ENCODE results near the gene ANKRD9. TPM values are rescaled to one million over a fixed set of nuclear protein-coding genes. Genes with fewer than 3 reads are reported as not detected.

Gene ANKRD9
- total RNA-seq, 1 experiment from 2014 or later = 38.9 TPM

GRCh38 chr14:102499401-102500157, 10.0 kb downstream of the ANKRD9 start:
- no peak for DNase-seq (ENCODE audit: low read depth)

- no peak for DNase-seq (ENCODE audit: low read depth)
Measured at GRCh38 chr14:102498678-102499265, 10.8 kb downstream of the ANKRD9 start.

- DNase-seq (ENCODE audit: low read depth) = no peak
Measured at GRCh38 chr14:102497998-102498677, 11.4 kb downstream of the ANKRD9 start.

- DNase-seq (ENCODE audit: low read depth) = no peak
Measured at GRCh38 chr14:102496958-102497744, 12.4 kb downstream of the ANKRD9 start.

DNA sequence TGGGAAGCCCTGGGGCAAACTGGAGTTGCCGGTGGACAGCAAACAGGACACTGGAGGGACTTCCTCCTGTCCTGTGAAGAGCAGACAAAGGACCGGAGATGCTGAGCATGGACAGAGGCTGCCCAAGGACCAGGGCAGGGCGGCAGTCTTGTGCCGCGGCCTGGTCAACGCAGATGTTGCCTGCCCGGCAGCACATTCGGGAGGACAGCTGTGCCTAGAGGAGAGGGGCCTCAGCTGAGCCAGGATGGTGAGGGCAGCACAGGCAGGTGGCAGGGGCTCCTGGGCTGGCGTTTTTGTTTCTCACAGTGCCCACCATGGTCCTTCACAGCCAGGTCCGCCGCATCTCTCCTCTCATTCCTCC, 13.3 kb downstream of the ANKRD9 start:
- DNase-seq (ENCODE audit: low read depth) = no peak

GRCh38 chr14:102495491-102496330, 13.9 kb downstream of the ANKRD9 start:
- DNase-seq (ENCODE audit: low read depth) = no peak

DNA sequence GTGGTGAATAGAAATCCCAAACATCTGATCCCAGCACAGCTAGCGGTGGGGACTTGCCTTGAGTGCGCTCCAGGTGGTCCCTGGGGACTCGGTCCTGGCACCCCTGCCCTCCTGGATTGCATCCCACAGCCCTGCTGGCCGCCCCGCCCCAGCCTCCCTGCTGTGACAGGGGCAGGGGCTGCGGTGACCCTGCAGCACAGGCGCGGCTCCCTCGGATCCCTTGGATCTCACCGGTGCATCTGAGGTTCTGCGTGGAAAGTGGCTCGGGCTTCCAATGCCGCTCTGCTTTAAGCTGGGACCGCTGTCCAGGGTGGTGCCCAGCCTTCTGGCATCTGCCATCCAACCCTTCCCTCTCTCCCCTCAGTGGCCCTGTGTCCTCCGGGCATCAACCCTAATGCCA, 16.0 kb downstream of the ANKRD9 start:
- DNase-seq (ENCODE audit: low read depth) = no peak

- DNase-seq (ENCODE audit: low read depth) = no peak
Measured at GRCh38 chr14:102493096-102493495, 16.5 kb downstream of the ANKRD9 start.

DNA sequence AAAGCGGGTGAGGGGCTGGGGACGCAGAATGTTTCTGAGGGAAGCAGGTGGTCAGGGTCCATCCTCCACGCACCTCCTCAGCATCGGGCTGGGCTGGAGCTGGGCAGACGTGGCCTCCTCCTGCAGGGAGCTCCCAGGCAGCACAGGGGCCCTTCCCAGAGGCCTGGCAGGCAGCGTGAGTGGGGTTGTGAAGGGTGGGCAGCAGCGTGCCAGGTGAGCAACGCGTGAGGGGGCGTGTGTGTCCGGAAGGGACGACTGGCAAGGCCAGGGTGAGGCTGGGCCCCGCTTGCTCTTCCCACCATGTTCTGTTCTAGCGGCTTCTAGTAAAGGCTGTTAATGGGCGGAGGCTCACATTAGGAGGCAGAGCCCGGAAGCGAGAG, 17.1 kb downstream of the ANKRD9 start:
- DNase-seq (ENCODE audit: low read depth) = no peak

DNA sequence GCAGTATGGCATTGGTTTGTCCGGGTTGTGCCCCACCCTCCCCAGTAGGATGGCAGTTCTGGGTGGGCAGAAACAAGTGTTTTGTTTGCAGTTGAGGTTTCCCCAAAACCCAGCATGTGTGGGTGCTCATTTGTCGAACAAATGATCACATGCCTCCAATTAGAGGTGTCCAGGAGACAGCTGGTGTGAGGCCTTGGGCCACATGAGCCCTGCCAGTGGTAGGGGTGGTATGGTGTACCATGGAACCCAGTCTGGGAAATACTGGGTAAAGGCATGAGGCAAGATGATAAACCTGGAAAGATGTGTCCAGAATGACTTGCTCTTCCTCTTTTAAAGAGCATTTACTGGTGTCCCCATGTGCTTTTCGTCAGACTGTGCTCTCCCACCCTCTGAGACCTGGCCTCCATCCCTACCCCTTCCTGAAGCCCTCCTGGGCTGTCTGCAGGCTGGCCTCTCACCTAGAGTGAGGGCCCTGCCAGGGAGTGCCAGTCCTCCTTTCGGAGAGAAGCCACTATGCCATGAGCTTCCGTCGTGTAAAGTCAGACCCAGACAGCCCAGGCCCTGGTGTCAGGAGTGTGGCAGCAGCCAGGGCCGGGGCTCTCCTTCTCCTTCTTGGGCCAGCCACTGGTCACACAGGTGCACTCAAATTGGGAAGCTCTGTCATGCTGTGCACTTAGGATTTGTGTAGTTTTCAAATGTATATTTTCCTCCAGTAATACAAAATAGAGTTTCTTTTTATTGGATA, 17.6 kb downstream of the ANKRD9 start:
- no peak for DNase-seq (ENCODE audit: low read depth)

GRCh38 chr14:102491366-102491765, 18.2 kb downstream of the ANKRD9 start:
- DNase-seq (ENCODE audit: low read depth) = no peak

- DNase-seq (ENCODE audit: low read depth) = no peak
Measured at GRCh38 chr14:102490456-102490855, 19.1 kb downstream of the ANKRD9 start.

- DNase-seq (ENCODE audit: low read depth) = no peak
Measured at GRCh38 chr14:102487204-102487577, 22.4 kb downstream of the ANKRD9 start.

GRCh38 chr14:102486513-102487203, 22.9 kb downstream of the ANKRD9 start:
- DNase-seq (ENCODE audit: low read depth) = no peak

DNA sequence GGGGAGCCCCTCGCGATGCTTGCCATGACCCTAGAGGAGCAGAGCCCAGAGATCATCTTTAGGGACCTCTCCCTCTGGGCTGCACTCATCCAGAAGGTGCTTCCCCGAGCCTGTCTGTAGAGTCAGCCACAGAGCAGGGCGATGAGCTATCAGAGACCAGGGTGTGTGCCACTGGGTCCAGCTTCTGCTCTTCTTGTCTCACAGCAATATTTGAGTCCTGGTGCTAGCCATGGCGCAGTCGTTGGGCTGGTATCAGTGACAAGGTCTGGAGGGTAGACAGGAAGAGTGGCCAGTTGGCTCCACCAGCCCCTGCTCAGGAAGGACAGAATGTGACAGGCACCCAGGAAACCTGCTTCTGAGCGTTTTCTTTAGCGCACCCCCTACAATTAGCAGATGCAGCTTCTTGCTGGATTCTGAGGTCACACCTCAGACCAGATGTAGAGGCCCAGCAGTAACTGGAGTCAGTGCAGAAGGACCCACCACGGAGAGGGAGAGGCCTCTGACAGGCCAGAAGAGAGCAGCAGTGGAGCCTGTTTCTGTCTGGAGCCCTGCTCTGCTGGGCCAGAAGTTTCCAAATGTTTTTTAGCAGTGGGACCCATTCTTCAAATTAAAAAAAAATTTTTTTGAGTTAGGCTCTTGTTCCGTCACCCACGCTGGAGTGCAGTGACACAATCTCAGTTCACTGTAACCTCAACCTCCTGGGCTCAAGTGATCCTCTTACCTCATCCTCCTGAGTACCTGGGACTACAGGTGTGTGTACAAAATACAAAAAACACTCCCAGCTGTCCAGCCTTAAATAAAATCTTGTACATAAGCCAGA, 23.7 kb downstream of the ANKRD9 start:
- DNase-seq (ENCODE audit: low read depth) = no peak

- DNase-seq (ENCODE audit: low read depth) = no peak
Measured at GRCh38 chr14:102484316-102484715, 25.3 kb downstream of the ANKRD9 start.

- no peak for DNase-seq (ENCODE audit: low read depth)
Measured at GRCh38 chr14:102481791-102482238, 27.8 kb downstream of the ANKRD9 start.

- no peak for DNase-seq (ENCODE audit: low read depth)
Measured at GRCh38 chr14:102481371-102481770, 28.2 kb downstream of the ANKRD9 start.

DNA sequence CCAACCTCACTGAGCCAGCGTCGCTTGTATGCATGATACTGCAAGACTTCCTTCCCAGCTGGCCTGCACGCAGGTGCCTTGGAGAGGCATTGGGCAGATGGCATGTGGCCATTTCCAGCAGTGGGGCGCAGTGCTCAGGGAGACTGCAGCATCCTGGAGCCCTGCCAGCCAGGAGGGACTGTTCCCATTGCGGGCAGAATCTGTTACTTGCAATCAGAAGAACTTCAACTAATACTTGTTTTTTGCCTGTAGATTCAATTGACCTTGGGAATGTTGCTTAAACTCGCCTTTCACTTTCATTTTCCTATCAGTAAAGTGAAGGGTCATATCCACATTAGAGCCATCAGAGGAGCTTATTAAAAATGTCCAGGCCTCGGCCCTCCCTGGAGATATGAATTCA, 29.8 kb downstream of the ANKRD9 start:
- DNase-seq (ENCODE audit: low read depth) = no peak

All from LHCN-M2 (cell line).